SK-N-SH (cell line): ENCODE data around the gene EXOC4.

ENCODE experiments used
- CTCF ChIP-seq: fragments of 200-600 bp; sonication (generic); IDR thresholded peaks from 2 replicates; pipeline ENCODE4 v1.6.1; 2017; ENCODE audit warnings: antibody characterized with exemption, mild to moderate bottlenecking, moderate library complexity
- EP300 ChIP-seq, 2 experiments: IDR thresholded peaks; 2 replicates each; pipeline versions ENCODE4 v1.4.0 to v1.6.1; 2012; ENCODE audit warnings: borderline replicate concordance in 1 of 2, low read depth in 1 of 2, low read length in 1 of 2
- FOXJ3 ChIP-seq: sonication (generic); formaldehyde crosslinking; IDR thresholded peaks from 2 replicates; pipeline ENCODE4 v1.5.1; 2020; ENCODE audit warnings: mild to moderate bottlenecking, missing genetic modification reagents
- GABPA ChIP-seq: IDR thresholded peaks from 2 replicates; pipeline ENCODE4 v1.4.0; 2012; ENCODE audit warnings: low read depth, mild to moderate bottlenecking
- JUND ChIP-seq: IDR thresholded peaks from 2 replicates; pipeline ENCODE4 v1.4.0; 2012
- MAX ChIP-seq: IDR thresholded peaks from 2 replicates; pipeline ENCODE4 v1.4.0; 2012; ENCODE audit warnings: low read depth
- MXI1 ChIP-seq: IDR thresholded peaks from 2 replicates; pipeline ENCODE4 v1.6.1; 2012; ENCODE audit warnings: mild to moderate bottlenecking, low read depth, low read length, improper control_type of control experiment
- NRF1 ChIP-seq: IDR thresholded peaks from 2 replicates; pipeline ENCODE4 v1.6.1; 2012; ENCODE audit warnings: low read depth, mild to moderate bottlenecking, low read length
- POLR2AphosphoS5 ChIP-seq: IDR thresholded peaks from 2 replicates; pipeline ENCODE4 v1.6.1; 2012; ENCODE audit warnings: low read depth, low read length
- RAD21 ChIP-seq: IDR thresholded peaks from 2 replicates; pipeline ENCODE4 v1.6.1; 2012; ENCODE audit warnings: mild to moderate bottlenecking, low read length
- RCOR1 ChIP-seq: fragments of 150-350 bp; IDR thresholded peaks from 2 replicates; pipeline ENCODE4 v1.6.1; 2017; ENCODE audit warnings: antibody characterized with exemption, low read length
- SIN3A ChIP-seq: IDR thresholded peaks from 2 replicates; pipeline ENCODE4 v1.6.1; 2012; ENCODE audit warnings: low read depth, mild to moderate bottlenecking, low read length, moderate library complexity, borderline replicate concordance
- USF1 ChIP-seq: IDR thresholded peaks from 2 replicates; pipeline ENCODE4 v1.4.0; 2012; ENCODE audit warnings: low read depth, borderline replicate concordance
- USF2 ChIP-seq: fragments of 150-350 bp; IDR thresholded peaks from 2 replicates; pipeline ENCODE4 v1.6.1; 2017; ENCODE audit warnings: antibody characterized with exemption, low read length, low read depth, borderline replicate concordance

GRCh38 chr7:133976140-133976539 is 723.3 kb downstream of the EXOC4 start:
- TF ChIP-seq SIN3A (no peak), RAD21 (no peak), USF1 (no peak), RCOR1 (no peak; the same call in 1 of the 2 replicates), CTCF (no peak), GABPA (no peak), MXI1 (no peak), MAX (no peak), FOXJ3 (no peak; the same call in 1 of the 2 replicates), NRF1 (no peak), POLR2AphosphoS5 (no peak), USF2 (no peak), JUND (no peak), EP300 (IDR thresholded peaks at IDR 0.05; ENCODE audit: borderline replicate concordance in 1 of 2, low read depth in 1 of 2, low read length in 1 of 2) (peak in 1 of 2 experiments; percentile 64; a peak in 1 of 4 replicates)
